IMR-90 (cell line): ENCODE measurements around the gene ATP5PO. TPM values are rescaled to one million over a fixed set of nuclear protein-coding genes. Genes with fewer than 3 reads are reported as not detected.

ENCODE experiments used
- ATAC-seq: fragments of 200-7000 bp; cut with Tn5 transposase; 2 replicates; pipeline ENCODE4 v1.9.1; 2020; ENCODE audit warnings: low read depth, mild to moderate bottlenecking, moderate library complexity
- BruUV-seq: library from RNA; stranded (reverse); fragments of 400-500 nt; replicated peaks from 2 replicates; lab custom pipeline; 2021; lab: Mats Ljungman, UMichigan
- CTCF ChIA-PET: fragments of 300-600 bp; formaldehyde crosslinking; extraction: SDS; loops from one replicate; lab custom pipeline; 2021; ENCODE audit warnings: antibody characterized with exemption; lab: Yijun Ruan, JAX
- POLR2A ChIA-PET: fragments of 300-600 bp; sonication (Branson Sonifier 250); formaldehyde crosslinking; loops from one replicate; lab custom pipeline; 2022; ENCODE audit warnings: antibody characterized with exemption; ENCODE audit not compliant: unreplicated experiment; lab: Charles Lee
- DNase-seq: peaks from one replicate; pipeline ENCODE4 v3.0.0; 2013
- H2AFZ ChIP-seq: replicated peaks from 2 replicates; pipeline ENCODE3; 2013; ENCODE audit warnings: low read length, mild to moderate bottlenecking; ENCODE audit not compliant: poor library complexity
- H2AK5ac ChIP-seq: 2 replicates; pipeline ENCODE4 v1.6.1; 2013; ENCODE audit warnings: low read depth, low read length, inconsistent platforms
- H2AK9ac ChIP-seq: replicated peaks from 2 replicates; pipeline ENCODE3; 2013; ENCODE audit warnings: mild to moderate bottlenecking, low read depth, low read length, moderate library complexity; ENCODE audit not compliant: poor library complexity
- H2BK120ac ChIP-seq: 2 replicates; pipeline ENCODE4 v1.6.1; 2013; ENCODE audit warnings: low read depth, low read length, inconsistent platforms
- H2BK15ac ChIP-seq: 3 replicates; pipeline ENCODE4 v1.6.1; 2013; ENCODE audit warnings: low read depth, low read length, inconsistent platforms
- H2BK20ac ChIP-seq: 2 replicates; pipeline ENCODE4 v1.6.1; 2013; ENCODE audit warnings: low read depth, mild to moderate bottlenecking, inconsistent platforms, low read length, moderate library complexity
- H2BK5ac ChIP-seq: 2 replicates; pipeline ENCODE4 v1.6.1; 2013; ENCODE audit warnings: mild to moderate bottlenecking, low read depth, low read length, inconsistent platforms; ENCODE audit not compliant: poor library complexity, severe bottlenecking
- H3K14ac ChIP-seq: replicated peaks from 2 replicates; pipeline ENCODE4 v1.6.1; 2013; ENCODE audit warnings: low read depth, low read length, inconsistent platforms
- H3K18ac ChIP-seq: 2 replicates; pipeline ENCODE4 v1.6.1; 2013; ENCODE audit warnings: low read depth, low read length, control low read depth
- H3K23ac ChIP-seq: 2 replicates; pipeline ENCODE4 v1.6.1; 2013; ENCODE audit warnings: low read depth, low read length, inconsistent platforms
- H3K27ac ChIP-seq: 2 replicates; pipeline ENCODE4 v1.5.1; 2013; ENCODE audit warnings: mild to moderate bottlenecking, control low read depth, low read length; ENCODE audit not compliant: insufficient read depth
- H3K27me3 ChIP-seq: 2 replicates; pipeline ENCODE4 v1.6.1; 2013; ENCODE audit warnings: low read length; ENCODE audit not compliant: control insufficient read depth, insufficient read depth
- H3K36me3 ChIP-seq: 2 replicates; pipeline ENCODE4 v1.6.1; 2013; ENCODE audit warnings: low read length, mixed read lengths; ENCODE audit not compliant: control insufficient read depth, insufficient read depth
- H3K4ac ChIP-seq: 2 replicates; pipeline ENCODE4 v1.6.1; 2013; ENCODE audit warnings: low read depth, low read length, inconsistent platforms
- H3K4me1 ChIP-seq: 2 replicates; pipeline ENCODE4 v1.6.1; 2013; ENCODE audit warnings: low read length, mixed read lengths; ENCODE audit not compliant: control insufficient read depth, insufficient read depth
- H3K4me2 ChIP-seq: 2 replicates; pipeline ENCODE4 v1.6.1; 2013; ENCODE audit warnings: low read depth, mild to moderate bottlenecking, control low read depth, low read length, moderate library complexity
- H3K4me3 ChIP-seq: 2 replicates; pipeline ENCODE4 v1.5.1; 2013; ENCODE audit warnings: low read depth, mild to moderate bottlenecking, control low read depth, low read length, moderate library complexity; ENCODE audit not compliant: insufficient read depth
- H3K56ac ChIP-seq: 2 replicates; pipeline ENCODE4 v1.6.1; 2013; ENCODE audit warnings: low read length, inconsistent platforms; ENCODE audit not compliant: insufficient read depth; ENCODE audit errors: extremely low read depth
- H3K79me1 ChIP-seq, 2 experiments: 2 replicates each; pipeline ENCODE4 v1.6.1; 2013; ENCODE audit warnings: low read length in 2 of 2, inconsistent platforms in 1 of 2, low read depth in 1 of 2
- H3K9ac ChIP-seq: 2 replicates; pipeline ENCODE4 v1.6.1; 2013; ENCODE audit warnings: low read depth, low read length, control low read depth
- H3K9me1 ChIP-seq: 2 replicates; pipeline ENCODE4 v1.6.1; 2013; ENCODE audit warnings: low read length, inconsistent platforms; ENCODE audit not compliant: insufficient read depth
- H3K9me3 ChIP-seq: 2 replicates; pipeline ENCODE4 v1.6.1; 2013; ENCODE audit warnings: low read length; ENCODE audit not compliant: control insufficient read depth, insufficient read depth
- H4K20me1 ChIP-seq: 2 replicates; pipeline ENCODE4 v1.6.1; 2013; ENCODE audit warnings: low read length, inconsistent platforms; ENCODE audit not compliant: insufficient read depth
- H4K5ac ChIP-seq: 2 replicates; pipeline ENCODE4 v1.6.1; 2013; ENCODE audit warnings: mild to moderate bottlenecking, low read depth, low read length, control low read depth
- H4K8ac ChIP-seq, 2 experiments: 2 replicates each; pipeline ENCODE4 v1.6.1; 2013; ENCODE audit warnings: low read depth in 2 of 2, low read length in 2 of 2, control low read depth in 1 of 2, inconsistent platforms in 1 of 2
- H4K91ac ChIP-seq: 2 replicates; pipeline ENCODE4 v1.6.1; 2013; ENCODE audit warnings: low read depth, low read length, inconsistent platforms; ENCODE audit not compliant: insufficient read depth
- BHLHE40 ChIP-seq: fragments of 150-350 bp; IDR thresholded peaks from 2 replicates; pipeline ENCODE4 v1.6.1; 2016; ENCODE audit warnings: mild to moderate bottlenecking, low read depth, low read length
- CEBPB ChIP-seq: IDR thresholded peaks from 2 replicates; pipeline ENCODE4 v1.6.1; 2012; ENCODE audit warnings: low read depth, low read length, improper control_type of control experiment
- CHD1 ChIP-seq: IDR thresholded peaks from 2 replicates; pipeline ENCODE4 v1.6.1; 2012; ENCODE audit warnings: low read depth, low read length, improper control_type of control experiment
- FOS ChIP-seq: fragments of 150-350 bp; IDR thresholded peaks from 2 replicates; pipeline ENCODE4 v1.6.1; 2016; ENCODE audit warnings: low read depth, low read length
- MAFK ChIP-seq: IDR thresholded peaks from 2 replicates; pipeline ENCODE4 v1.6.1; 2012; ENCODE audit warnings: low read depth, low read length, improper control_type of control experiment
- MAZ ChIP-seq: IDR thresholded peaks from 2 replicates; pipeline ENCODE4 v1.6.1; 2012; ENCODE audit warnings: low read depth, mild to moderate bottlenecking, low read length, improper control_type of control experiment, moderate library complexity, borderline replicate concordance
- MXI1 ChIP-seq: IDR thresholded peaks from 2 replicates; pipeline ENCODE4 v1.6.1; 2012; ENCODE audit warnings: low read depth, mild to moderate bottlenecking, low read length, moderate library complexity, borderline replicate concordance
- RAD21 ChIP-seq: IDR thresholded peaks from 2 replicates; pipeline ENCODE4 v1.6.1; 2012; ENCODE audit warnings: low read length, improper control_type of control experiment
- RCOR1 ChIP-seq: IDR thresholded peaks from 2 replicates; pipeline ENCODE4 v1.6.1; 2012; ENCODE audit warnings: mild to moderate bottlenecking, low read length, improper control_type of control experiment; ENCODE audit not compliant: insufficient replicate concordance
- RFX5 ChIP-seq: IDR thresholded peaks from 2 replicates; pipeline ENCODE4 v1.8.0; 2012; ENCODE audit warnings: low read depth, mild to moderate bottlenecking, low read length, moderate library complexity
- SMC3 ChIP-seq: fragments of 150-350 bp; IDR thresholded peaks from 2 replicates; pipeline ENCODE4 v1.6.1; 2016; ENCODE audit warnings: low read depth, mild to moderate bottlenecking, antibody characterized with exemption, low read length, moderate library complexity
- WGBS, 2 experiments: methylation state at CpG; one replicate each; pipeline versions ENCODE4 v1.1.5 to v1.1.7; 2013; ENCODE audit warnings: missing lambda C conversion rate in 2 of 2; ENCODE audit not compliant: insufficient read length in 1 of 2; ENCODE audit errors: extremely low coverage in 2 of 2; 5-methylcytosine and 5-hydroxymethylcytosine counted together
- dilution Hi-C: fragments of 300-500 bp; cut with HindIII; formaldehyde crosslinking; loops from one replicate; pipeline ENCODE4 v1.14.3; 2018; ENCODE audit warnings: low sequenced_read_pairs; ENCODE audit not compliant: unreplicated experiment
- in situ Hi-C: fragments of 300-500 bp; cut with MboI; formaldehyde crosslinking; loops from 3 replicates; pipeline ENCODE4 v1.14.3; 2019; ENCODE audit warnings: low sequenced_read_pairs, inconsistent platforms, mixed read lengths
- intact Hi-C: fragments of 100-400 bp; cut with micrococcal nuclease; formaldehyde crosslinking; loops from 2 replicates; pipeline ENCODE4 v1.10.0; 2022
- polyA plus RNA-seq, 3 experiments: library from polyadenylated mRNA; depleted of rRNA; stranded (reverse); fragments of >200 nt; gene quantifications; 2 replicates each; pipeline ENCODE4 v1.2.3, GENCODE V29; 2012; ENCODE audit warnings: low replicate concordance in 1 of 3
- total RNA-seq: library from RNA; depleted of rRNA; stranded (reverse); fragments of >200 nt; gene quantifications from 2 replicates; pipeline ENCODE4 v1.2.3, GENCODE V29; 2012
- TF ChIP-seq, protein P1 (sequence below): conservative IDR thresholded peaks from 2 replicates; pipeline ENCODE4 v1.5.1; 2012; ENCODE audit warnings: mild to moderate bottlenecking, low read depth, low read length, improper control_type of control experiment
- TF ChIP-seq, protein P2 (sequence below): fragments of 150-350 bp; IDR thresholded peaks from 2 replicates; pipeline ENCODE4 v1.6.1; 2016; ENCODE audit warnings: low read depth, mild to moderate bottlenecking, low read length, moderate library complexity, borderline replicate concordance
- TF ChIP-seq, protein P3 (sequence below): fragments of 150-350 bp; IDR thresholded peaks from 2 replicates; pipeline ENCODE4 v1.6.1; 2017; ENCODE audit warnings: mild to moderate bottlenecking, antibody characterized with exemption, low read length, low read depth

ATP5PO gene
- total and polyA plus RNA-seq, 2 of the 4 experiments (the other 2 are of a cell fraction) = 237 to 250 TPM

DNA sequence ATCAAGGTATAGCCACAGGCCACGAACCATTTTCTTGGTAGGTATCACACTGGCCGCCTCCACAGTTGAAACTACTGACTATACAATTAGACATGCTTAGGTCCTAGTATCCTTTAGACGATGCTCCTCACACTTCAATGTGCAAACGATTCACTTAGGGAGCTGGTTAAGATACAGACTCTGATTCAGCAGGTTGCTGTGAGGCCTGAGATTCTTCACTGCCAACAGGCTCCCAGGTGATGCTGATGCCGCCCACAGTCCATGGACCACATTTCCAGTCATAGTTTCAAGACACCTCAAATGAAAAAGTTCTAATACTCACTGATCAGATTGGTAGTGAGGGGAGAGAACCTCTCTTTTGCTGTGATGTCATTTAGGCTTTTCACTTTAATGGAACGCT, 6.8 kb downstream of the ATP5PO start:
- H2BK15ac ChIP-seq = no peak overlapping the region
- H2AFZ ChIP-seq = no peak overlapping the region
- no peaks in the 10 kb centered on the region for H4K20me1 ChIP-seq
- H3K18ac ChIP-seq = no peak overlapping the region
- no peak overlapping the region for H3K4me2 ChIP-seq
- H3K36me3 ChIP-seq = peaks cover 48% of the 10 kb centered on the region
- H2AK9ac ChIP-seq = no peak overlapping the region
- H2BK20ac ChIP-seq = no peak overlapping the region
- H4K5ac ChIP-seq = no peak overlapping the region
- H3K27ac ChIP-seq = no peak overlapping the region
- CTCF ChIA-PET = no interaction called here
- H3K27me3 ChIP-seq = no peaks in the 10 kb centered on the region
- TF ChIP-seq BHLHE40 (no peak), RFX5 (no peak), RAD21 (no peak), CHD1 (no peak), RCOR1 (no peak), MXI1 (no peak), MAFK (no peak), SMC3 (no peak), FOS (no peak), MAZ (no peak), CEBPB (no peak)
- TF ChIP-seq, protein P1, sequence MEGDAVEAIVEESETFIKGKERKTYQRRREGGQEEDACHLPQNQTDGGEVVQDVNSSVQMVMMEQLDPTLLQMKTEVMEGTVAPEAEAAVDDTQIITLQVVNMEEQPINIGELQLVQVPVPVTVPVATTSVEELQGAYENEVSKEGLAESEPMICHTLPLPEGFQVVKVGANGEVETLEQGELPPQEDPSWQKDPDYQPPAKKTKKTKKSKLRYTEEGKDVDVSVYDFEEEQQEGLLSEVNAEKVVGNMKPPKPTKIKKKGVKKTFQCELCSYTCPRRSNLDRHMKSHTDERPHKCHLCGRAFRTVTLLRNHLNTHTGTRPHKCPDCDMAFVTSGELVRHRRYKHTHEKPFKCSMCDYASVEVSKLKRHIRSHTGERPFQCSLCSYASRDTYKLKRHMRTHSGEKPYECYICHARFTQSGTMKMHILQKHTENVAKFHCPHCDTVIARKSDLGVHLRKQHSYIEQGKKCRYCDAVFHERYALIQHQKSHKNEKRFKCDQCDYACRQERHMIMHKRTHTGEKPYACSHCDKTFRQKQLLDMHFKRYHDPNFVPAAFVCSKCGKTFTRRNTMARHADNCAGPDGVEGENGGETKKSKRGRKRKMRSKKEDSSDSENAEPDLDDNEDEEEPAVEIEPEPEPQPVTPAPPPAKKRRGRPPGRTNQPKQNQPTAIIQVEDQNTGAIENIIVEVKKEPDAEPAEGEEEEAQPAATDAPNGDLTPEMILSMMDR = no peak
- TF ChIP-seq, protein P2, sequence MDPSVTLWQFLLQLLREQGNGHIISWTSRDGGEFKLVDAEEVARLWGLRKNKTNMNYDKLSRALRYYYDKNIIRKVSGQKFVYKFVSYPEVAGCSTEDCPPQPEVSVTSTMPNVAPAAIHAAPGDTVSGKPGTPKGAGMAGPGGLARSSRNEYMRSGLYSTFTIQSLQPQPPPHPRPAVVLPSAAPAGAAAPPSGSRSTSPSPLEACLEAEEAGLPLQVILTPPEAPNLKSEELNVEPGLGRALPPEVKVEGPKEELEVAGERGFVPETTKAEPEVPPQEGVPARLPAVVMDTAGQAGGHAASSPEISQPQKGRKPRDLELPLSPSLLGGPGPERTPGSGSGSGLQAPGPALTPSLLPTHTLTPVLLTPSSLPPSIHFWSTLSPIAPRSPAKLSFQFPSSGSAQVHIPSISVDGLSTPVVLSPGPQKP = no peak
- TF ChIP-seq, protein P3, sequence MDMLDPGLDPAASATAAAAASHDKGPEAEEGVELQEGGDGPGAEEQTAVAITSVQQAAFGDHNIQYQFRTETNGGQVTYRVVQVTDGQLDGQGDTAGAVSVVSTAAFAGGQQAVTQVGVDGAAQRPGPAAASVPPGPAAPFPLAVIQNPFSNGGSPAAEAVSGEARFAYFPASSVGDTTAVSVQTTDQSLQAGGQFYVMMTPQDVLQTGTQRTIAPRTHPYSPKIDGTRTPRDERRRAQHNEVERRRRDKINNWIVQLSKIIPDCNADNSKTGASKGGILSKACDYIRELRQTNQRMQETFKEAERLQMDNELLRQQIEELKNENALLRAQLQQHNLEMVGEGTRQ = no peak
- no peak overlapping the region for H4K91ac ChIP-seq
- H2AK5ac ChIP-seq = no peak overlapping the region
- H3K4ac ChIP-seq = no peak overlapping the region
- H3K9me1 ChIP-seq = no peaks in the 10 kb centered on the region
- DNase-seq (no peak), ATAC-seq (no peak)
- H2BK120ac ChIP-seq = no peak overlapping the region
- H3K56ac ChIP-seq = no peak overlapping the region
- H3K79me1 ChIP-seq = peaks cover 10 to 17% of the 10 kb centered on the region in 2 experiments; a peak in 3 of 4 replicates
- WGBS, 2 experiments = 95% methylated on average over 3 of the region's 6 CpGs; no CpG with 5 or more reads in 1 of the 2 experiments
- dilution Hi-C loops (no loop called here), intact Hi-C loops (no loop called here), in situ Hi-C loops (loop anchor here (25.0 kb wide), 1 partner anchor 704 kb away; the partner anchor contains the start of gene RCAN1)
- H4K8ac ChIP-seq = no peak overlapping the region
- H2BK5ac ChIP-seq = no peak overlapping the region
- no TSS peak for BruUV-seq
- POLR2A ChIA-PET = no interaction called here
- H3K14ac ChIP-seq = no peak overlapping the region
- H3K4me1 ChIP-seq = no peaks in the 10 kb centered on the region
- H3K4me3 ChIP-seq = no peak overlapping the region
- no peaks in the 10 kb centered on the region for H3K9me3 ChIP-seq
- H3K9ac ChIP-seq = no peak overlapping the region
- no peak overlapping the region for H3K23ac ChIP-seq
